GM12878 (cell line): ENCODE measurements around the gene FAM120B. TPM values are rescaled to one million over a fixed set of nuclear protein-coding genes. Genes with fewer than 3 reads are reported as not detected.

ENCODE experiments used
- ESRRA ChIP-seq: IDR thresholded peaks from 2 replicates; pipeline ENCODE4 v1.6.1; 2012; ENCODE audit warnings: mild to moderate bottlenecking, low read length, improper control_type of control experiment
- FOS ChIP-seq: IDR thresholded peaks from 3 replicates; pipeline ENCODE4 v1.6.1; 2011; ENCODE audit warnings: borderline replicate concordance; ENCODE audit not compliant: insufficient read length; ENCODE audit errors: extremely low read depth
- IRF4 ChIP-seq: IDR thresholded peaks from 2 replicates; pipeline ENCODE4 v1.6.1; 2011; ENCODE audit warnings: low read depth, low read length
- STAT1 ChIP-seq: fragments of 450-650 bp; conservative IDR thresholded peaks from 2 replicates; pipeline ENCODE4 v1.6.1; 2014; ENCODE audit warnings: antibody characterized with exemption, mild to moderate bottlenecking
- polyA plus RNA-seq, 11 experiments: library from polyadenylated mRNA; depleted of rRNA in 4 of 11; unstranded in 6 of 11; stranded (reverse) in 5 of 11; fragments of >200 nt; fragmentation: Nextera tagmentation in 4 of 11; fragmentation: Illumina TruSeq in 1 of 11; extraction: Ambion mirVana in 4 of 11; extraction: Trizol in 1 of 11; gene quantifications; 1 replicate in 1 of 11; 2 replicates in 10 of 11; pipeline versions ENCODE4 v1.2.1 to v1.2.3, GENCODE V29; 2011 to 2016; ENCODE audit warnings: inconsistent platforms in 2 of 11, missing spikeins in 2 of 11, low read depth in 1 of 11
- total RNA-seq, 4 experiments: library from RNA; depleted of rRNA in 3 of 4; stranded (reverse); fragments of >200 nt in 3 of 4; fragmentation: Illumina TruSeq in 1 of 4; extraction: Trizol in 1 of 4; gene quantifications; 2 replicates each; pipeline versions ENCODE4 v1.2.1 to v1.2.3, GENCODE V29; 2013 to 2021
- TF ChIP-seq, protein P1 (sequence below): IDR thresholded peaks from 2 replicates; pipeline ENCODE4 v1.6.1; 2012; ENCODE audit warnings: low read depth, low read length, improper control_type of control experiment
- TF ChIP-seq, protein P2 (sequence below): fragments of 450-650 bp; formaldehyde crosslinking; IDR thresholded peaks from 2 replicates; pipeline ENCODE4 v1.4.0; 2020; ENCODE audit warnings: mild to moderate bottlenecking, moderate library complexity
- TF ChIP-seq, protein P3 (sequence below): fragments of 450-650 bp; IDR thresholded peaks from 2 replicates; pipeline ENCODE4 v1.6.1; 2014; ENCODE audit warnings: mild to moderate bottlenecking
- TF ChIP-seq, protein P4 (sequence below): IDR thresholded peaks from 2 replicates; pipeline ENCODE4 v1.6.1; 2011; ENCODE audit warnings: mild to moderate bottlenecking, low read depth, low read length, moderate library complexity; ENCODE audit not compliant: insufficient replicate concordance

Gene FAM120B
- total and polyA plus RNA-seq, 10 of the 15 experiments (the other 5 are each of a cell fraction or from before 2014, with no cell fraction given) = 3.3 to 21.6 (median 15.3) TPM

DNA sequence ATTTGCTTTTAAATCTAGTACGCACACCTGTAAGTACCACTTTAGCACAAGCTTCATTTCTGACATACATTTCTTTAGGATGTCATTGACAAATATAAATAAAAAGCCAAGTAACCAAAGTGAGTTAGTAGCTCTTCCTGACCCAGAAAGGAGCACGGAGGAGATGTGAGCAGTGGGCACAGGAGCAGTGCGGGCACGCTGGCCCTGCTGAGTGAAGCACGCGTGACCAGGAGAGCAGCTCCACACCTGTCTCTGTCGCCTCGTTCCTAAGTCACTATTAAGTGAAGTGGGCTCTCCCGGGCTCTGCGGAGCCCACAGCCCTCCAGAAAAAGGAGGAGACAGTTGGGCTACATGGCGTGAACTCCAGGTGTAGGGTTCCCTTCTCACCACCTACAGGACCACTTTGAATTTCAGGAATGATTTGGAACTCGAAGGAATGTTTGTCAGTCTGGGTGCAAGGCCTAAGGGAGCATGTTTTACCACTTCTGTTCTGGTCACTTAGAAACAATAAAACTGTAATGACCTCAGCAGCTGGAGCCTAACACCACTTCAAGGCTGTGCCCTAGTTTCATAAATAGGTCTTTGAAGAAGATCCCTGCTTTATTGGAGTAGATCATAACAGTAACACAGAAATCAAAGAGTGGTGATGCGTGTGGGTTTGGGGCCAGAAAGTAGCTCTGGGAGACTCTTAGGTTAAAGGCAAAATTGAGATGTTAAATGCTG is 95.9 kb downstream of the FAM120B start (continued):
- TF ChIP-seq, protein P1, sequence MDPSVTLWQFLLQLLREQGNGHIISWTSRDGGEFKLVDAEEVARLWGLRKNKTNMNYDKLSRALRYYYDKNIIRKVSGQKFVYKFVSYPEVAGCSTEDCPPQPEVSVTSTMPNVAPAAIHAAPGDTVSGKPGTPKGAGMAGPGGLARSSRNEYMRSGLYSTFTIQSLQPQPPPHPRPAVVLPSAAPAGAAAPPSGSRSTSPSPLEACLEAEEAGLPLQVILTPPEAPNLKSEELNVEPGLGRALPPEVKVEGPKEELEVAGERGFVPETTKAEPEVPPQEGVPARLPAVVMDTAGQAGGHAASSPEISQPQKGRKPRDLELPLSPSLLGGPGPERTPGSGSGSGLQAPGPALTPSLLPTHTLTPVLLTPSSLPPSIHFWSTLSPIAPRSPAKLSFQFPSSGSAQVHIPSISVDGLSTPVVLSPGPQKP = no peak
- TF ChIP-seq IRF4 (no peak), STAT1 (no peak), ESRRA (no peak), FOS (no peak)
- TF ChIP-seq, protein P2, sequence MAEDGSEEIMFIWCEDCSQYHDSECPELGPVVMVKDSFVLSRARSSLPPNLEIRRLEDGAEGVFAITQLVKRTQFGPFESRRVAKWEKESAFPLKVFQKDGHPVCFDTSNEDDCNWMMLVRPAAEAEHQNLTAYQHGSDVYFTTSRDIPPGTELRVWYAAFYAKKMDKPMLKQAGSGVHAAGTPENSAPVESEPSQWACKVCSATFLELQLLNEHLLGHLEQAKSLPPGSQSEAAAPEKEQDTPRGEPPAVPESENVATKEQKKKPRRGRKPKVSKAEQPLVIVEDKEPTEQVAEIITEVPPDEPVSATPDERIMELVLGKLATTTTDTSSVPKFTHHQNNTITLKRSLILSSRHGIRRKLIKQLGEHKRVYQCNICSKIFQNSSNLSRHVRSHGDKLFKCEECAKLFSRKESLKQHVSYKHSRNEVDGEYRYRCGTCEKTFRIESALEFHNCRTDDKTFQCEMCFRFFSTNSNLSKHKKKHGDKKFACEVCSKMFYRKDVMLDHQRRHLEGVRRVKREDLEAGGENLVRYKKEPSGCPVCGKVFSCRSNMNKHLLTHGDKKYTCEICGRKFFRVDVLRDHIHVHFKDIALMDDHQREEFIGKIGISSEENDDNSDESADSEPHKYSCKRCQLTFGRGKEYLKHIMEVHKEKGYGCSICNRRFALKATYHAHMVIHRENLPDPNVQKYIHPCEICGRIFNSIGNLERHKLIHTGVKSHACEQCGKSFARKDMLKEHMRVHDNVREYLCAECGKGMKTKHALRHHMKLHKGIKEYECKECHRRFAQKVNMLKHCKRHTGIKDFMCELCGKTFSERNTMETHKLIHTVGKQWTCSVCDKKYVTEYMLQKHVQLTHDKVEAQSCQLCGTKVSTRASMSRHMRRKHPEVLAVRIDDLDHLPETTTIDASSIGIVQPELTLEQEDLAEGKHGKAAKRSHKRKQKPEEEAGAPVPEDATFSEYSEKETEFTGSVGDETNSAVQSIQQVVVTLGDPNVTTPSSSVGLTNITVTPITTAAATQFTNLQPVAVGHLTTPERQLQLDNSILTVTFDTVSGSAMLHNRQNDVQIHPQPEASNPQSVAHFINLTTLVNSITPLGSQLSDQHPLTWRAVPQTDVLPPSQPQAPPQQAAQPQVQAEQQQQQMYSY (CRISPR knock-in tag) = no peak
- TF ChIP-seq, protein P3, sequence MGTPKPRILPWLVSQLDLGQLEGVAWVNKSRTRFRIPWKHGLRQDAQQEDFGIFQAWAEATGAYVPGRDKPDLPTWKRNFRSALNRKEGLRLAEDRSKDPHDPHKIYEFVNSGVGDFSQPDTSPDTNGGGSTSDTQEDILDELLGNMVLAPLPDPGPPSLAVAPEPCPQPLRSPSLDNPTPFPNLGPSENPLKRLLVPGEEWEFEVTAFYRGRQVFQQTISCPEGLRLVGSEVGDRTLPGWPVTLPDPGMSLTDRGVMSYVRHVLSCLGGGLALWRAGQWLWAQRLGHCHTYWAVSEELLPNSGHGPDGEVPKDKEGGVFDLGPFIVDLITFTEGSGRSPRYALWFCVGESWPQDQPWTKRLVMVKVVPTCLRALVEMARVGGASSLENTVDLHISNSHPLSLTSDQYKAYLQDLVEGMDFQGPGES = no peak
- TF ChIP-seq, protein P4, sequence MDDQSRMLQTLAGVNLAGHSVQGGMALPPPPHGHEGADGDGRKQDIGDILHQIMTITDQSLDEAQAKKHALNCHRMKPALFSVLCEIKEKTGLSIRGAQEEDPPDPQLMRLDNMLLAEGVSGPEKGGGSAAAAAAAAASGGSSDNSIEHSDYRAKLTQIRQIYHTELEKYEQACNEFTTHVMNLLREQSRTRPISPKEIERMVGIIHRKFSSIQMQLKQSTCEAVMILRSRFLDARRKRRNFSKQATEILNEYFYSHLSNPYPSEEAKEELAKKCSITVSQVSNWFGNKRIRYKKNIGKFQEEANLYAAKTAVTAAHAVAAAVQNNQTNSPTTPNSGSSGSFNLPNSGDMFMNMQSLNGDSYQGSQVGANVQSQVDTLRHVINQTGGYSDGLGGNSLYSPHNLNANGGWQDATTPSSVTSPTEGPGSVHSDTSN = no peak
- TF ChIP-seq, all 136 proteins: peak for 0
